Astrocyte (in vitro differentiated cells and primary cell): ENCODE data around the gene CNTNAP2. TPM values are rescaled to one million over a fixed set of nuclear protein-coding genes. Genes with fewer than 3 reads are reported as not detected.

Experiments used
- DNase-seq: peaks from one replicate; pipeline ENCODE4 v3.0.0-alpha.2; 2010; ENCODE audit warnings: low read depth
- FAIRE-seq: peaks from 2 replicates; lab custom pipeline; 2011; peaks lifted over from hg19 to GRCh38; lab: Jason Lieb, UNC
- H2AFZ ChIP-seq: 2 replicates; pipeline ENCODE4 v1.6.0; 2012; ENCODE audit warnings: low read depth, low read length, inconsistent platforms
- H3K27ac ChIP-seq: 2 replicates; pipeline ENCODE4 v1.5.1; 2011; ENCODE audit warnings: low read depth, low read length, inconsistent platforms
- H3K27me3 ChIP-seq: 2 replicates; pipeline ENCODE4 v1.6.0; 2011; ENCODE audit warnings: low read length, inconsistent platforms; ENCODE audit not compliant: insufficient read depth
- H3K36me3 ChIP-seq: 2 replicates; pipeline ENCODE4 v1.5.1; 2011; ENCODE audit warnings: low read length, inconsistent platforms; ENCODE audit not compliant: insufficient read depth
- H3K4me1 ChIP-seq: 2 replicates; pipeline ENCODE4 v1.5.1; 2011; ENCODE audit warnings: low read length, inconsistent platforms; ENCODE audit not compliant: insufficient read depth
- H3K4me2 ChIP-seq: 2 replicates; pipeline ENCODE4 v1.6.0; 2012; ENCODE audit warnings: low read length, inconsistent platforms
- H3K4me3 ChIP-seq: 2 replicates; pipeline ENCODE4 v1.5.1; 2011; ENCODE audit warnings: low read depth, mild to moderate bottlenecking, low read length, inconsistent platforms; ENCODE audit not compliant: insufficient read depth
- H3K79me2 ChIP-seq: 2 replicates; pipeline ENCODE4 v1.6.0; 2012; ENCODE audit warnings: mild to moderate bottlenecking, low read length, inconsistent platforms; ENCODE audit not compliant: insufficient read depth
- H3K9ac ChIP-seq: 2 replicates; pipeline ENCODE4 v1.6.0; 2012; ENCODE audit warnings: mild to moderate bottlenecking, low read length, inconsistent platforms
- H3K9me3 ChIP-seq: 2 replicates; pipeline ENCODE4 v1.5.1; 2012; ENCODE audit warnings: low read depth, mild to moderate bottlenecking, low read length, inconsistent platforms; ENCODE audit not compliant: insufficient read depth
- H4K20me1 ChIP-seq: 2 replicates; pipeline ENCODE4 v1.6.0; 2012; ENCODE audit warnings: low read length, inconsistent platforms; ENCODE audit not compliant: insufficient read depth
- H3K27ac Mint-ChIP-seq: one replicate; pipeline ENCODE4 v1.8.0; 2021; ENCODE audit warnings: mild to moderate bottlenecking, mixed read lengths; ENCODE audit not compliant: unreplicated experiment
- H3K27me3 Mint-ChIP-seq: one replicate; pipeline ENCODE4 v1.8.0; 2021; ENCODE audit warnings: low read depth, mixed read lengths; ENCODE audit not compliant: unreplicated experiment
- H3K36me3 Mint-ChIP-seq: one replicate; pipeline ENCODE4 v1.8.0; 2021; ENCODE audit warnings: low read depth, mixed read lengths; ENCODE audit not compliant: unreplicated experiment
- H3K4me1 Mint-ChIP-seq: one replicate; pipeline ENCODE4 v1.8.0; 2021; ENCODE audit warnings: low read depth, mixed read lengths; ENCODE audit not compliant: unreplicated experiment
- H3K4me3 Mint-ChIP-seq: one replicate; pipeline ENCODE4 v1.8.0; 2021; ENCODE audit warnings: mild to moderate bottlenecking, moderate library complexity, mixed read lengths; ENCODE audit not compliant: unreplicated experiment
- H3K9me3 Mint-ChIP-seq: one replicate; pipeline ENCODE4 v1.8.0; 2021; ENCODE audit warnings: mild to moderate bottlenecking, mixed read lengths; ENCODE audit not compliant: unreplicated experiment
- CTCF ChIP-seq: IDR thresholded peaks from 2 replicates; pipeline ENCODE4 v1.5.1; 2011; ENCODE audit warnings: low read depth, mild to moderate bottlenecking, inconsistent platforms, low read length, moderate library complexity; ENCODE audit not compliant: insufficient read depth
- EZH2 ChIP-seq: IDR thresholded peaks from 2 replicates; pipeline ENCODE4 v1.6.1; 2012; ENCODE audit warnings: mild to moderate bottlenecking, low read length, inconsistent platforms; ENCODE audit not compliant: insufficient read depth
- total RNA-seq: library from RNA; stranded (reverse); gene quantifications from 2 replicates; pipeline ENCODE4 v1.2.1, GENCODE V29; 2021

CNTNAP2 gene
- total RNA-seq, 1 donor from 2014 or later, result 20.0 TPM

GRCh38 chr7:147971606-147972110 is 1855.1 kb downstream of the CNTNAP2 start:
- Mint-ChIP-seq H3K27ac (no peak overlapping the region), H3K4me1 (no peaks in the 10 kb centered on the region), H3K4me3 (no peak overlapping the region), H3K27me3 (no peaks in the 10 kb centered on the region), H3K9me3 (no peaks in the 10 kb centered on the region), H3K36me3 (no peaks in the 10 kb centered on the region)
- FAIRE-seq, result no peak
- DNase-seq, result no peak
- no peak overlapping the region for H3K4me3 ChIP-seq
- H3K4me2 ChIP-seq, result no peak overlapping the region
- no peaks in the 10 kb centered on the region for H3K9me3 ChIP-seq
- H4K20me1 ChIP-seq, result no peaks in the 10 kb centered on the region
- no peaks in the 10 kb centered on the region for H3K4me1 ChIP-seq
- H2AFZ ChIP-seq, result no peak overlapping the region
- no peaks in the 10 kb centered on the region for H3K27me3 ChIP-seq
- no peaks in the 10 kb centered on the region for H3K36me3 ChIP-seq
- no peaks in the 10 kb centered on the region for H3K79me2 ChIP-seq
- H3K9ac ChIP-seq, result no peak overlapping the region
- no peak overlapping the region for H3K27ac ChIP-seq
- TF ChIP-seq CTCF (no peak), EZH2 (no peak)

GRCh38 chr7:147978201-147978600 is 1861.6 kb downstream of the CNTNAP2 start:
- H3K36me3 ChIP-seq, result no peaks in the 10 kb centered on the region
- DNase-seq (no peak), FAIRE-seq (no peak)
- no peaks in the 10 kb centered on the region for H3K9me3 ChIP-seq
- no peaks in the 10 kb centered on the region for H3K79me2 ChIP-seq
- no peaks in the 10 kb centered on the region for H4K20me1 ChIP-seq
- H3K4me2 ChIP-seq, result no peak overlapping the region
- no peaks in the 10 kb centered on the region for H3K9me3 Mint-ChIP-seq
- H3K36me3 Mint-ChIP-seq, result no peaks in the 10 kb centered on the region
- no peaks in the 10 kb centered on the region for H3K4me1 ChIP-seq
- H3K4me3 ChIP-seq, result no peak overlapping the region
- H3K27ac Mint-ChIP-seq, result no peak overlapping the region
- H2AFZ ChIP-seq, result no peak overlapping the region
- H3K4me1 Mint-ChIP-seq, result no peaks in the 10 kb centered on the region
- H3K27me3 ChIP-seq, result no peaks in the 10 kb centered on the region
- no peak overlapping the region for H3K4me3 Mint-ChIP-seq
- no peak overlapping the region for H3K27ac ChIP-seq
- no peak overlapping the region for H3K9ac ChIP-seq
- TF ChIP-seq CTCF, result no peak
- no peak for TF ChIP-seq EZH2
- H3K27me3 Mint-ChIP-seq, result peaks cover 2% of the 10 kb centered on the region

- H3K4me2 ChIP-seq, result no peak overlapping the region
- H3K4me1 ChIP-seq, result no peaks in the 10 kb centered on the region
- H4K20me1 ChIP-seq, result no peaks in the 10 kb centered on the region
- no peak overlapping the region for H3K9ac ChIP-seq
- Mint-ChIP-seq H3K27ac (no peak overlapping the region), H3K4me1 (no peaks in the 10 kb centered on the region), H3K9me3 (no peaks in the 10 kb centered on the region), H3K36me3 (no peaks in the 10 kb centered on the region), H3K27me3 (peaks cover 2% of the 10 kb centered on the region), H3K4me3 (no peak overlapping the region)
- DNase-seq, result no peak
- H3K27ac ChIP-seq, result no peak overlapping the region
- no peak overlapping the region for H2AFZ ChIP-seq
- no peak for TF ChIP-seq EZH2
- TF ChIP-seq CTCF, result no peak
- FAIRE-seq, result no peak
- no peaks in the 10 kb centered on the region for H3K27me3 ChIP-seq
- H3K36me3 ChIP-seq, result no peaks in the 10 kb centered on the region
- H3K79me2 ChIP-seq, result no peaks in the 10 kb centered on the region
- no peak overlapping the region for H3K4me3 ChIP-seq
- no peaks in the 10 kb centered on the region for H3K9me3 ChIP-seq
Observed at GRCh38 chr7:147978651-147979050, 1862.0 kb downstream of the CNTNAP2 start.
